Activated CD4-positive, alpha-beta memory T cell treated with anti-CD3 and anti-CD28 coated beads, Interleukin-2, amount 10 ng/mL, durations not matched to agents 7 days and 5 days (primary cell): ENCODE results near the gene KNL1. TPM values are rescaled to one million over a fixed set of nuclear protein-coding genes. Genes with fewer than 3 reads are reported as not detected.
"Not testable (repeated sequence)": the region's sequence is repeated elsewhere in the genome, so short reads cannot be mapped to it uniquely, and the experiment has no call there.

Source experiments
- CTCF ChIA-PET: fragments of 350-600 bp; sonication (Branson Sonifier 250); formaldehyde crosslinking; loops from one replicate; lab custom pipeline; 2021; ENCODE audit warnings: antibody characterized with exemption, inconsistent platforms; lab: Charles Lee
- POLR2A ChIA-PET: fragments of 350-600 bp; sonication (Branson Sonifier 250); formaldehyde crosslinking; loops from one replicate; lab custom pipeline; 2021; ENCODE audit warnings: antibody characterized with exemption; lab: Charles Lee
- DNase-seq: peaks from one replicate; pipeline ENCODE4 v3.0.0-alpha.2; 2020
- H3K27ac Mint-ChIP-seq: one replicate; pipeline ENCODE4 v1.8.0; 2021; ENCODE audit warnings: mild to moderate bottlenecking, mixed read lengths
- H3K27me3 Mint-ChIP-seq: one replicate; pipeline ENCODE4 v1.8.0; 2021; ENCODE audit warnings: mixed read lengths
- H3K36me3 Mint-ChIP-seq: one replicate; pipeline ENCODE4 v1.8.0; 2021; ENCODE audit warnings: low read depth, mixed read lengths
- H3K4me1 Mint-ChIP-seq: one replicate; pipeline ENCODE4 v1.8.0; 2021; ENCODE audit warnings: mixed read lengths
- H3K4me3 Mint-ChIP-seq: one replicate; pipeline ENCODE4 v1.8.0; 2021; ENCODE audit warnings: mild to moderate bottlenecking, mixed read lengths
- H3K9me3 Mint-ChIP-seq: one replicate; pipeline ENCODE4 v1.8.0; 2021; ENCODE audit warnings: mixed read lengths
- total RNA-seq, 2 experiments: library from RNA; stranded (reverse); gene quantifications; one replicate each; pipeline ENCODE4 v1.2.3, GENCODE V29; 2021

The KNL1 gene
- total RNA-seq, 2 experiments from 2014 or later, result 54.2 to 54.7 TPM

DNA sequence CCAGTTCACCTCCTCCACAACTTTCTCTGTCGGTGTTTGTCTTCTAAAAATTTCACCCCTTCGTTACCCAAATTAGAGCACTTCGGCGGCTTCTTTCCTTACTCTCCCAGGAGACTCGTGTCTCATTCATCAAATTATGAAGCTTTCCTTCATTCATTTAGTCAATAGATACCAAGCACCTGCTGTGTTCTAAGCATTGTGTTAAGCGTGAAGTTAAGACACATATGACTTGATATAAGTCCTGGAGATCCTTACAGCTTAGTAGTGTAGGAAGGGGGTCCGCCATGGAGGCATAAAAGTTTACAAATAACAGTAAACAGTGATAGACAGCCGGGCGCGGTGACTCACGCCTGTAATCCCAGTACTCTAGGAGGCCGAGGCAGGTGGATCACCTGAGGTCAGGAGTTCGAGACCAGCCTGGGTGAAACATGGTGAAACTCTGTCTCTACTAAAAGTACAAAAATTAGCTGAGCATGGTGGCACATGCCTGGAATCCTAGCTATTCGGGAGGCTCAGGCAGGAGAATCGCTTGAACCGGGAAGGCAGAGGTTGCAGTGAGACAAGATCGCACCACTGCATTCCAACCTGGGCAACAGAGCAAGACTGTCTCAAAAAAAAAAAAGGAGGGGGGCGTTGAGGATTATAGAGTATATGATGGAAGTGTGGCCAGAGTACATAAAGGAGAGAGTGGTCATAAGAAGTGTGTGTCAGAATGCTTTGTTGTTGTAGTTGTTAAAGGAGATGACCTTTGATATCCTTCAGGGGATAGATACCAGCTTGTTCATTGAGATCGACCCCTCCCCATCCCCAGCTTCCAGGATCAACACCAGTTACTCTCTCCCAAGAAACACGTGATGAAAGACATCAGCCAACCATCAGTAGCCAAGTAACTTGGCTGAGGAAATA lies 28.5 kb upstream of the KNL1 start:
- H3K9me3 Mint-ChIP-seq, result no peaks in the 10 kb centered on the region
- H3K36me3 Mint-ChIP-seq, result peaks cover 11% of the 10 kb centered on the region
- CTCF ChIA-PET, result interaction anchor here (0.7 to 4.1 kb wide), 12 partner anchors 13 to 242 kb away, joined by 3 to 24 read pairs (median 4); partner anchors contain the start of genes BAHD1, INAFM2, KNL1 and RAD51
- H3K27ac Mint-ChIP-seq, result peak overlapping the region; percentile 84
- H3K27me3 Mint-ChIP-seq, result peaks cover 3% of the 10 kb centered on the region
- POLR2A ChIA-PET, result interaction anchor here (0.7 to 2.0 kb wide), 13 partner anchors 7 to 1708 kb away, joined by 3 to 12 read pairs (median 4); partner anchors contain the start of genes IVD, KNL1, RAD51 and TMEM87A
- DNase-seq, result no peak
- H3K4me1 Mint-ChIP-seq, result peaks cover 56% of the 10 kb centered on the region
- H3K4me3 Mint-ChIP-seq, result peak overlapping the region; percentile 90

DNA sequence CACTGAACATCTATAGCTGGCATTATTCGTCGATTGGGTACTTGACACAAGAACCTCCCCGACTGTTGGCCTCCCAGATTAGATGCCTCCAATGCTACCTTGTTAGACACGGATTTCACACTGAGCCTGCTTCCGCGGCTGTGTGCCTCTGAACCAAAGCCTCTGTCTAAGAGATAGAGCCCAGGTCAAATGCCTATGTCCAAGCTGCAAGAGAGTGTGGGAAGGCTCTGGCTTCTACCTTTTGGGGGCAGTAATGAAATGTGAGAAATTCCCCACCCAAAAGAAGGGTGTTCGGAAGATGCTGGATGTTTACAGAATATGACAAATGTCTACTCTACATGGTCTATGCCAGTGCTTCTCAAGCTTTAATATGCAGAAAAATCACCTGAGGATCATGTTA lies 26.9 kb upstream of the KNL1 start:
- peak overlapping the region; percentile 17 for H3K27ac Mint-ChIP-seq
- no peak for DNase-seq
- ChIA-PET POLR2A (interaction anchor here (0.8 to 1.2 kb wide), 3 partner anchors 15 to 127 kb away, joined by 3 to 6 read pairs (median 3); partner anchors contain the start of gene RAD51), CTCF (interaction anchor here (0.7 to 4.1 kb wide), 3 partner anchors 21 to 131 kb away, joined by 3 to 24 read pairs (median 3); no protein-coding TSS in a partner anchor)
- peaks cover 3% of the 10 kb centered on the region for H3K27me3 Mint-ChIP-seq
- H3K4me1 Mint-ChIP-seq, result peaks cover 60% of the 10 kb centered on the region
- no peaks in the 10 kb centered on the region for H3K9me3 Mint-ChIP-seq
- H3K36me3 Mint-ChIP-seq, result no peaks in the 10 kb centered on the region
- H3K4me3 Mint-ChIP-seq, result no peak overlapping the region

DNA sequence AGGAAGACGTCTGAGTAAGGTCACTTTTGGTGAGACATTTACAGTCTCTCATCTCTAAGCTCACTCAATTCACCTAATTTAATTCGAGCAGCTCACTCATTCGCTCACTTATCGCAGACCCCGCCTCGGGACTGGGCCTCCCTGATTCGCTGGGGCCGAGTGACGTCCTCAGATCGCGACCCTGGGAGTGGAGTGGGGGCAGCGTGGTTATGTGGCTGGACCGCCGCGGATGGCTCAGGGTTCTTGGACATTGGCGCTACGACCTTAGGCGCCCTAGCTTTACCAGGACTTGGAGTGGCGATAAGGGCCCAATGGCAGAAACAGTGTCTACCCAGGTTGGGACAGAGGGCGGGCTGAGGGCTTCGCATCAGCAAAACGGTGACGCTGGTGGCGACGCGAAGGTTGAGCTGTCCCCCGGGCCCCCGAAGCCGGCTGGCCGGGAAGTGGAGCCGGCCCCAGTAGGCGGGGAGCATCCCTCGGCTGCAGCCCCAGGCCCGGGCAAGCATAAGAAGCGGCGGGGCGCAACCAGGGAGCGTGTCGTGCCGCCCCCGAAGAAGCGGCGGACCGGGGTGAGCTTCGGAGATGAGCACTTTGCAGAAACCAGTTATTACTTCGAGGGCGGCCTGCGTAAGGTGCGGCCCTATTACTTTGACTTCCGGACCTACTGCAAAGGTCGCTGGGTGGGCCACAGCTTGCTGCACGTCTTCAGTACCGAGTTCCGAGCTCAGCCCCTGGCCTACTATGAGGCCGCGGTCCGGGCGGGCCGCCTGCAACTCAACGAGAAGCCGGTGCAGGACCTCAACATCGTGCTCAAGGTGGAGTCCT lies 24.7 kb upstream of the KNL1 start, which contains the start of gene RPUSD2:
TSS of gene RPUSD2 (plus strand) at position 171 of the 825 bp plus-strand sequence. CDS start at position 210, 39 bp downstream.
- Mint-ChIP-seq H3K36me3 (peaks cover 11% of the 10 kb centered on the region), H3K9me3 (no peaks in the 10 kb centered on the region), H3K4me3 (peak within 1 kb of the TSS; percentile 94), H3K27me3 (peaks cover 3% of the 10 kb centered on the region), H3K4me1 (peaks cover 49% of the 10 kb centered on the region), H3K27ac (peak within 1 kb of the TSS; percentile 93)
- ChIA-PET POLR2A (interaction anchor here (0.8 to 2.5 kb wide), 29 partner anchors 10 to 763 kb away, joined by 3 to 25 read pairs (median 4); partner anchors contain the start of genes BAHD1, GCHFR, KNL1 and NUSAP1), CTCF (interaction anchor here (0.6 to 2.2 kb wide), 18 partner anchors 11 to 831 kb away, joined by 3 to 26 read pairs (median 4); partner anchors contain the start of genes KNL1, PLCB2 and VPS18)
- DNase-seq, result peak; percentile 94

DNA sequence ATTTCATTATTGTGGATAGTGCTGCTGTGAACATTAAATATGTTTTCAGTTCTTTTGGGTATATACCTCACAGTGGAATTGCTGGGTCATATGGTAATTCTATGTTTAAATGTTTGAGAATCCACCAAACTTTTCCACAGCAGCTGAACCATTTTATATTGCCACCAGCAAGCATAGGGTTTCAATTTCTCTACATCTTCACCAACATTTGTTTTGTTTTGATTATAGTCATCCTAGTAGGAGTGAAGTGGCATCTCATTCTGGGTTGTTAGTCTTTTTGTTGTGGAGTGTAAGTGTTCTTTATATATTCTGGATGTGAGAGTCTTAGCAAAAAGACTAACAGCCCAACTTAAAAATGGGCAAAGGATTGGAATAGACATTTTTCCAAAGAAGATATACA lies 18.9 kb upstream of the KNL1 start:
- Mint-ChIP-seq H3K4me3 (no peak overlapping the region), H3K27ac (no peak overlapping the region), H3K36me3 (peaks cover 11% of the 10 kb centered on the region), H3K27me3 (no peaks in the 10 kb centered on the region), H3K4me1 (peaks cover 20% of the 10 kb centered on the region), H3K9me3 (no peaks in the 10 kb centered on the region)
- ChIA-PET POLR2A (interaction anchor here (1.5 kb wide), 1 partner anchor 10 kb away, joined by 4 read pairs; the partner anchor contains the start of gene CCDC32), CTCF (no interaction called here)
- no peak for DNase-seq

DNA sequence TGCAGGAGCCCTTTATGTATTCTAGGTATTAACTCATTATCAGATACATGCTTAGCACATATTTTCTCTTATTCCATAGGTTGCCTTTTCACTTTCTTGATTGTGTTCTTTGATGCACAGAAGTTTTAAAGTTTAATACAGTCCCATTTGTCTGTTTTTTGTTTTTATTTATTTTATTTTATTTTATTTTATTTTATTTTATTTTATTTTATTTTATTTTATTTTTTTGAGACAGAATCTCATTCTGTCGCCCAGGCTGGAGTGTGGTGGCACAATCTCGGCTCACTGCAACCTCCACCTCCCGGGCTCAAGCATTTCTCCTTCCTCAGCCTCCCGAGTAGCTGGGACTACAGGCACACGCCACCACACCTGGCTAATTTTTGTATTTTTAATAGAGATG lies 17.1 kb upstream of the KNL1 start:
- H3K4me1 Mint-ChIP-seq, H3K27ac Mint-ChIP-seq, POLR2A ChIA-PET, H3K9me3 Mint-ChIP-seq, DNase-seq, CTCF ChIA-PET, H3K4me3 Mint-ChIP-seq, H3K27me3 Mint-ChIP-seq: not testable (repeated sequence)
- H3K36me3 Mint-ChIP-seq, result peaks cover 11% of the 10 kb centered on the region

DNA sequence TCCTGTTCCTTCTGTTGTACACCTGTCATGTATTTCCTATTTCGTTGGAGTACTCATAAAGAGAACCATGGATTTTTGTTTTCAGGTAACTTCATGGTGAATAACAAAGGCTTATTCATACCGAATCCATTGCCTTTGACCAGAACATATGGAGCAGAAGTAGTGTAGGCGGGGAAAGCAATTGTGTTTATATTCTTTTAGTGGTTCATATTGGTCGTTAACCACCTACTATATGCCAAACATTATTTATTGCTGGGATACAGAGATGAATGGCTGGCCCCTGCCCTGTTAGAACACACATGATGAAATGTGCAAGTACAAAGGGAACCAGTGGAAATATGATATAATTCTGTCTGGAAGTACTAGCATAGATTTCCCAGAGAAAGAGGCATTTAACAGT lies 15.2 kb upstream of the KNL1 start:
- H3K9me3 Mint-ChIP-seq, result peaks cover 3% of the 10 kb centered on the region
- H3K27me3 Mint-ChIP-seq, result no peaks in the 10 kb centered on the region
- ChIA-PET CTCF (no interaction called here), POLR2A (no interaction called here)
- H3K4me1 Mint-ChIP-seq, result no peaks in the 10 kb centered on the region
- H3K27ac Mint-ChIP-seq, result no peak overlapping the region
- no peak for DNase-seq
- H3K4me3 Mint-ChIP-seq, result no peak overlapping the region
- no peaks in the 10 kb centered on the region for H3K36me3 Mint-ChIP-seq

DNA sequence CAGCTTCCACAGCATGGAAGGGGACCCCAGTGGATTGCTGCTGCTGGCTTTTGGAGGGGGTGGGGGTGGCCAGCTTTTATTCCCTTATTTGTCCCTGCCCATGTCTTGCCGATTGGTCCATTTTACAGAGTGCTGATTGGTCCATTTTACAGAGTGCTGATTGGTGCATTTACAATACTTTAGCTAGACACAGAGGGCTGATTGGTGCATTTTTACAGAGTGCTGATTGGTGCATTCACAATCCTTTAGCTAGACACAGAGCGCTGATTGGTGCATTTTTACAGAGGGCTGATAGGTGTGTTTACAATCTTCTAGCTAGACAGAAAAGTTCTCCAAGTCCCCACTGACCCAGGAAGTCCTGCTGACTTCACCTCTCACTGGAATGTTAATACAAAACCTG lies 12.3 kb upstream of the KNL1 start:
- H3K9me3 Mint-ChIP-seq, H3K4me1 Mint-ChIP-seq, H3K27ac Mint-ChIP-seq, H3K4me3 Mint-ChIP-seq, H3K36me3 Mint-ChIP-seq, DNase-seq, H3K27me3 Mint-ChIP-seq: not testable (repeated sequence)
- ChIA-PET POLR2A (interaction anchor here (2.2 kb wide), 1 partner anchor 13 kb away, joined by 9 read pairs; the partner anchor contains the start of gene RPUSD2), CTCF (interaction anchor here (1.2 to 2.2 kb wide), 2 partner anchors 8 to 17 kb away, joined by 3 to 6 read pairs; partner anchors contain the start of gene CCDC32)

DNA sequence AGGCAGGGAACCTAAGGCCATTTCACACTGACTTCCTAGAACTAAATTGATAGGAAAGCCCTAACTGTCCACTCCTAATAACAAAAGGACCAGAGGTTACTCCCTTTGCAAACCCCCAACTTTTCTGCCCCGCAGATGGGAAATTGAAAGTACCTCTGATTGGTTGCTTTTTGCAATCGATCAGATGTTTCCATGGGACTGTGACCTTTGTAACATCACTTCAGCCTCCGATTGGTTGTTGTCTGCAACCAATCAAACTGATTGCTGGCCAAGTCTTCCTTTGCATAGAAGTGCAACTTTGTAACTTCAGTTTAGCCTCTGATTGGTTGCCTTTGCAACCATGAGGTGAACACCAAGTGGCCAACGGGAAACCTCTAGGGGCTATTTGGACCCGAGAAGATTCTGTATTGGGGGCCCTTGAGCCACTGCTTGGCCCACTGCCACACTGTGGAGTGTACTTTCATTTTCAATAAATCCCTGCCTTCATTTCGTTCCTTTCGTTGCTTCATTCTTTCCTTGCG lies 11.3 kb upstream of the KNL1 start:
- peaks cover 5% of the 10 kb centered on the region for H3K27me3 Mint-ChIP-seq

DNA sequence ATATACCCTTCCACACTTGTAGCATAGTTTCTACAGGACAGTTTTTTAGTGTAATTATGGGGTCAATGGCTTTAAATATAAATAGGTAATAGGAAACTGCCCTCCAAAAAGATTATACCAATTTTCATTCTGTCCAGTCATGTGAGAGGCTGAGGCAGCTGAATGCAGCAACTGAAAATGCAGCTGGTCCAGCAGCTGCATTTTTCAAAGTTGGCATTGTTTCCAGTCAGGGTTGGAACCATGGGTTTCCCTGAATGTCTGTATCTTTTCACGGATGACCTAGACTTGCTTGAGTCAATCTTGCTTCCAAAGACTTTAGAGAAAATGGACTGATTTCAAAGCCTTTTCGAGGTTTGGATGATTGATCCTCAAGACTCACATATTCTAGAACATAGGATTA lies 9.9 kb upstream of the KNL1 start:
- Mint-ChIP-seq H3K9me3 (peaks cover 3% of the 10 kb centered on the region), H3K36me3 (no peaks in the 10 kb centered on the region), H3K27ac (no peak overlapping the region), H3K4me3 (no peak overlapping the region), H3K27me3 (peaks cover 6% of the 10 kb centered on the region), H3K4me1 (peaks cover 3% of the 10 kb centered on the region)
- DNase-seq, result no peak
- POLR2A ChIA-PET, result interaction anchor here (2.2 kb wide), 1 partner anchor 15 kb away, joined by 7 read pairs; the partner anchor contains the start of gene RPUSD2
- CTCF ChIA-PET, result interaction anchor here (1.0 to 1.1 kb wide), 2 partner anchors 9 to 15 kb away, joined by 5 to 7 read pairs; partner anchors contain the start of gene RPUSD2

More for the DNA sequence above, 11.3 kb upstream of the KNL1 start:
- CTCF ChIA-PET, result no interaction called here
- Mint-ChIP-seq H3K27ac (no peak overlapping the region), H3K4me1 (no peaks in the 10 kb centered on the region), H3K4me3 (no peak overlapping the region), H3K36me3 (no peaks in the 10 kb centered on the region), H3K9me3 (peaks cover 3% of the 10 kb centered on the region)
- POLR2A ChIA-PET, result no interaction called here
- no peak for DNase-seq

DNA sequence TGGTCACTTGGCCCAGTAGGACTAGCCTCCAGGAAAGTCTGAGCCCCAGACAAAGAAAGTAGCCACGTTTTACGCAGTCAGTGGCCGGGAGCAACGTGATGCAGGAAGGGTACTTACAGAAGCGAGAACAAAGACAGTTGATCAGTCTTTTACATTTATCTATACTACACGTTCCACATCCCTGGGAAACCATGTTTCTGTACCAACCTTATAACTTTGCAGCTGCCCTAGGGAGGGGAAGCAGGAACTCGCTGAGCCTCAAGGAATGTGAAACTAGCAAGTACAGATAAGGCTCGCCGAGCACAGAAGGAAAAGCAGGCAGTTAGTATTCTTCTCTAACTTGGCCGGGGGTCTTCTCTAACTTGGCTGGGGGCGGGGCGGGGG lies 3.4 kb upstream of the KNL1 start:
- Mint-ChIP-seq H3K36me3 (peaks cover 3% of the 10 kb centered on the region), H3K4me3 (peak overlapping the region; percentile 72), H3K4me1 (peaks cover 34% of the 10 kb centered on the region), H3K27ac (no peak overlapping the region), H3K9me3 (no peaks in the 10 kb centered on the region), H3K27me3 (peaks cover 4% of the 10 kb centered on the region)
- ChIA-PET CTCF (interaction anchor here (0.8 to 2.3 kb wide), 5 partner anchors 8 to 58 kb away, joined by 4 to 24 read pairs (median 9); partner anchors contain the start of gene CCDC32), POLR2A (no interaction called here)
- DNase-seq, result no peak

DNA sequence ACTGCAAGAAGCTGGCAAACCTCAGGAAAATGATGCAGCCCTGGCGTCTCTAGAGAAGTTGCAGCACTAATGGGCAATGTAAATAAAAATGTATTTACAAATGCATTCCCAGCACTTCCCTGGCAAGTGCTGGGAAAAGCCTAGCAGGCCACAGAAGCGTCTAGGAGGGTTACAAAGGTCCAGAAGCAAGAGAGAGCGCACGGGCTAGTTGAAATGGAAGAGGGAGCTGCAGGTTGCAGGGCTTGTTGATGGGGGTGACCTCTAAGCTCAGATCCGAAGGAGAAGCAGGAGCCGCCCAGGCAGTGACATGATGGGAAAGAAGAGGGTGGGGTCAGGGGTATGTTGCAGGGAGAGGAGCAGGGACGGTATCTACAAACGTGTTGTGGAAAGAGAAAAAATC lies 2.7 kb upstream of the KNL1 start:
- Mint-ChIP-seq H3K36me3 (peaks cover 3% of the 10 kb centered on the region), H3K27me3 (peaks cover 4% of the 10 kb centered on the region), H3K27ac (no peak overlapping the region), H3K4me1 (peaks cover 37% of the 10 kb centered on the region), H3K4me3 (no peak overlapping the region), H3K9me3 (no peaks in the 10 kb centered on the region)
- POLR2A ChIA-PET, result interaction anchor here (4.5 kb wide), 1 partner anchor 22 kb away, joined by 25 read pairs; the partner anchor contains the start of gene RPUSD2
- DNase-seq, result no peak
- CTCF ChIA-PET, result interaction anchor here (1.2 kb wide), 1 partner anchor 40 kb away, joined by 4 read pairs; no protein-coding TSS in a partner anchor
